ENCODE measurements around the gene GPR52.
"Not testable (repeated sequence)": the region's sequence is repeated elsewhere in the genome, so short reads cannot be mapped to it uniquely, and the experiment has no call there.

The GPR52 gene

GRCh38 chr1:174407665-174408064 is 40.1 kb upstream of the GPR52 start:
- H3K4me3 ChIP-seq (ENCODE audit: control insufficient read depth, low read depth, low read length), result no peak overlapping the region
- TF ChIP-seq CTCF (conservative IDR thresholded peaks at IDR 0.05; ENCODE audit: control insufficient read depth, insufficient read depth, low read depth, low read length), result no peak
- peak; percentile 30 for DNase-seq (ENCODE audit: low read depth)

GRCh38 chr1:174408146-174408545 is 39.6 kb upstream of the GPR52 start:
- DNase-seq (ENCODE audit: low read depth), result peak; percentile 31
- TF ChIP-seq CTCF (conservative IDR thresholded peaks at IDR 0.05; ENCODE audit: control insufficient read depth, insufficient read depth, low read depth, low read length), result no peak
- H3K4me3 ChIP-seq (ENCODE audit: control insufficient read depth, low read depth, low read length), result no peak overlapping the region

- DNase-seq (ENCODE audit: low read depth); H3K4me3 ChIP-seq (ENCODE audit: control insufficient read depth, low read depth, low read length): not testable (repeated sequence)
Measured at GRCh38 chr1:174409801-174410200, 38.0 kb upstream of the GPR52 start.

GRCh38 chr1:174413632-174414031 is 34.1 kb upstream of the GPR52 start:
- peak; percentile 37 for DNase-seq (ENCODE audit: low read depth)
- H3K4me3 ChIP-seq (ENCODE audit: control insufficient read depth, low read depth, low read length), result no peak overlapping the region
- TF ChIP-seq CTCF (conservative IDR thresholded peaks at IDR 0.05; ENCODE audit: control insufficient read depth, insufficient read depth, low read depth, low read length), result peak; percentile 43

GRCh38 chr1:174414203-174414602 is 33.6 kb upstream of the GPR52 start:
- no peak overlapping the region for H3K4me3 ChIP-seq (ENCODE audit: control insufficient read depth, low read depth, low read length)
- DNase-seq (ENCODE audit: low read depth), result no peak
- no peak for TF ChIP-seq CTCF (conservative IDR thresholded peaks at IDR 0.05; ENCODE audit: control insufficient read depth, insufficient read depth, low read depth, low read length)

- no peak for TF ChIP-seq CTCF (conservative IDR thresholded peaks at IDR 0.05; ENCODE audit: control insufficient read depth, insufficient read depth, low read depth, low read length)
- no peak overlapping the region for H3K4me3 ChIP-seq (ENCODE audit: control insufficient read depth, low read depth, low read length)
- no peak for DNase-seq (ENCODE audit: low read depth)
Measured at GRCh38 chr1:174415506-174415905, 32.3 kb upstream of the GPR52 start.

GRCh38 chr1:174417921-174418320 is 29.8 kb upstream of the GPR52 start:
- no peak for TF ChIP-seq CTCF (conservative IDR thresholded peaks at IDR 0.05; ENCODE audit: control insufficient read depth, insufficient read depth, low read depth, low read length)
- H3K4me3 ChIP-seq (ENCODE audit: control insufficient read depth, low read depth, low read length), result no peak overlapping the region
- DNase-seq (ENCODE audit: low read depth), result no peak

All from fibroblast of mammary gland (primary cell).